HG03575 (cell line): ENCODE data around the gene TMEM63B.
"Not testable (repeated sequence)": the region's sequence is repeated elsewhere in the genome, so short reads cannot be mapped to it uniquely, and the experiment has no call there.

Experiments
- ATAC-seq: cut with Tn5 transposase; IDR thresholded peaks from one replicate; pipeline ENCODE4 v1.9.1; 2021; ENCODE audit not compliant: unreplicated experiment, insufficient number of reproducible peaks, low FRiP score; ENCODE audit errors: extremely low read depth

The TMEM63B gene

GRCh38 chr6:44093750-44094402 lies 33.5 kb upstream of the TMEM63B start:
- no peak for ATAC-seq

GRCh38 chr6:44094403-44095242 lies 32.7 kb upstream of the TMEM63B start:
- ATAC-seq = no peak

GRCh38 chr6:44095243-44095623 lies 32.1 kb upstream of the TMEM63B start:
- ATAC-seq = not testable (repeated sequence)

GRCh38 chr6:44096612-44097011 lies 30.7 kb upstream of the TMEM63B start:
- no peak for ATAC-seq

- no peak for ATAC-seq
Observed at GRCh38 chr6:44097782-44098317, 29.5 kb upstream of the TMEM63B start.

- ATAC-seq = no peak
Observed at GRCh38 chr6:44099192-44099591, 28.2 kb upstream of the TMEM63B start.

- no peak for ATAC-seq
Observed at GRCh38 chr6:44100088-44100550, 27.2 kb upstream of the TMEM63B start.

GRCh38 chr6:44101832-44102231 lies 25.5 kb upstream of the TMEM63B start:
- no peak for ATAC-seq

GRCh38 chr6:44102527-44102926 lies 24.8 kb upstream of the TMEM63B start:
- no peak for ATAC-seq

- no peak for ATAC-seq
Observed at GRCh38 chr6:44104481-44105021, 22.8 kb upstream of the TMEM63B start.

- ATAC-seq = no peak
Observed at GRCh38 chr6:44105146-44105545, 22.2 kb upstream of the TMEM63B start.

- ATAC-seq = no peak
Observed at GRCh38 chr6:44105993-44106740, 21.2 kb upstream of the TMEM63B start.

GRCh38 chr6:44107017-44107416 lies 20.3 kb upstream of the TMEM63B start:
- no peak for ATAC-seq

GRCh38 chr6:44108471-44108870 lies 18.9 kb upstream of the TMEM63B start:
- no peak for ATAC-seq

GRCh38 chr6:44109212-44109611 lies 18.1 kb upstream of the TMEM63B start:
- no peak for ATAC-seq

- no peak for ATAC-seq
Observed at GRCh38 chr6:44110005-44110676, 17.2 kb upstream of the TMEM63B start.

- no peak for ATAC-seq
Observed at GRCh38 chr6:44110966-44111365, 16.4 kb upstream of the TMEM63B start.

GRCh38 chr6:44111434-44112417 lies 15.6 kb upstream of the TMEM63B start:
- no peak for ATAC-seq
